Stimulated activated CD8-positive, alpha-beta memory T cell treated with anti-CD3 and anti-CD28 coated beads, Interleukin-12 subunit alpha, Interleukin-12 subunit beta, amount 100 ng/mL, for 24 hours (primary cell): ENCODE results near the gene ZNF425.
"Not testable (repeated sequence)": the region's sequence is repeated elsewhere in the genome, so short reads cannot be mapped to it uniquely, and the experiment has no call there.

Experiments used
- DNase-seq: peaks from one replicate; pipeline ENCODE4 v3.0.0-alpha.2; 2020; ENCODE audit errors: extremely low read depth

ZNF425 gene

GRCh38 chr7:149074116-149074885 is 51.8 kb downstream of the ZNF425 start:
- DNase-seq: no peak

GRCh38 chr7:149072438-149072775 is 53.7 kb downstream of the ZNF425 start:
- no peak for DNase-seq

- no peak for DNase-seq
Measured at GRCh38 chr7:149071641-149072437, 54.3 kb downstream of the ZNF425 start.

- no peak for DNase-seq
Measured at GRCh38 chr7:149071182-149071635, 54.9 kb downstream of the ZNF425 start.

GRCh38 chr7:149070372-149071125 is 55.6 kb downstream of the ZNF425 start:
- DNase-seq: no peak

- DNase-seq: no peak
Measured at GRCh38 chr7:149067869-149068268, 58.3 kb downstream of the ZNF425 start.

GRCh38 chr7:149063476-149063875 is 62.6 kb downstream of the ZNF425 start:
- no peak for DNase-seq

- DNase-seq: not testable (repeated sequence)
Measured at GRCh38 chr7:149062217-149062899, 63.8 kb downstream of the ZNF425 start.

GRCh38 chr7:149060156-149060555 is 66.0 kb downstream of the ZNF425 start:
- DNase-seq: no peak

GRCh38 chr7:149053885-149054284 is 72.2 kb downstream of the ZNF425 start:
- no peak for DNase-seq

- no peak for DNase-seq
Measured at GRCh38 chr7:149053384-149053783, 72.7 kb downstream of the ZNF425 start.
